NOMO-1 treated with dmso at 0.1 percent for 144 hours (cell line): ENCODE data around the gene RHBDD1.

Experiments used
- DNase-seq: peaks from one replicate; lab custom pipeline; 2025; ENCODE audit not compliant: unreplicated experiment; lab: John Stamatoyannopoulos, UW

Gene RHBDD1

GRCh38 chr2:227022608-227023007, 186.8 kb downstream of the RHBDD1 start:
- DNase-seq: no peak

- no peak for DNase-seq
These were observed 189.7 kb downstream of the RHBDD1 start for GRCh38 chr2:227025510-227025909.

DNA sequence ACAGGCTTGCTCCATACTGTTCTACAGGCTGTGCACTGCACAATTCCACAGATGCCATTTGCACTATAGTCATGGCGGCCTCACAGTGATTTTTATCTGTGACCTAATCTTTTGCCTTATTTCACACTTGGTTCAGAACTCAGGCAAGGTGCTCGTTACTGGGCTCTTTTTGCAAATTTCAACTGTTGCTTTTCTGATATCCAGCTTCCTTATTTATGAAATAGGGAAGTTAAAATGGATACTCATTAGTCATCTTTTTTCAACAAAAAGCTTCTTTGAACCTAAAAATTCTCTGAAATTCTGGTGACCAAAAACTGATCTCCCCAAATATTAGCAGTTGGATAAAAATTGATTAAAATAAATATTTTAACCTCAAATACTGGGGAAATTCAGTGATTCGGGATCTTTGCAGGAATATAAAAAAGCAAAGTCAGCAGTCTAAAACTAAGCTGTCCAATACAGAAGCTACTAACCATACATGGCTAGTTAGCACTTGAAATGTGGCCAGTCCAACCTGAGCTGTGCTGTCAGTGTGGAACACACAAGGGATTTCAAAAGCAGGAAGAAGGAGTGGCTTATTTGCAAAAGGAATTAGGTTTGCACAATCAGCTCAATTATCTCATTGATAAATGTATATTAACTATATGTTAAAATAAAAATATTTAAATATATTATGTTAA, 193.7 kb downstream of the RHBDD1 start:
- DNase-seq: peak; percentile 2

GRCh38 chr2:227030789-227031188, 194.9 kb downstream of the RHBDD1 start:
- no peak for DNase-seq

DNA sequence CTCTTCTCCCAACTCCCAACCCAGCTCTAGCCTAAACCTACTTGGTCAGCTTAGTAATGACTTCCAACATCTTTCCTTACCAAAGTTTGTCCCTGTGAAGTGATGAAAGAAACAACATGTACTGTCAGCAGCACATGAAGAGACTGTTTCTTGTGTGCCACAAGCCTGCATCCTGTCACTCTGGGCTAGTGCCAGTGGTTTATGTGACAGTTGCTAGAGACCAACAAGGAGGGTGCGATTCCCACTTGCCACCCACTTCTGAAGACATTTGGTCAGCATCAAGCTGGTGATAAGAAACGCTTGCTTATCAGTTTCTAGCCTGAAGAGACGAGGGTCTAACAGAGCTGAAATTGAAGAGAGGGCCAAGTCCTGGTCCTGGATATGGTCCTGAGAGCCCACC, 195.5 kb downstream of the RHBDD1 start:
- DNase-seq: no peak

- DNase-seq: no peak
These were observed 197.8 kb downstream of the RHBDD1 start for GRCh38 chr2:227033471-227034148.

- no peak for DNase-seq
These were observed 200.0 kb downstream of the RHBDD1 start for GRCh38 chr2:227035711-227036367.

- DNase-seq: no peak
These were observed 200.7 kb downstream of the RHBDD1 start for GRCh38 chr2:227036527-227036926.

GRCh38 chr2:227038550-227039189, 202.8 kb downstream of the RHBDD1 start:
- DNase-seq: no peak

DNA sequence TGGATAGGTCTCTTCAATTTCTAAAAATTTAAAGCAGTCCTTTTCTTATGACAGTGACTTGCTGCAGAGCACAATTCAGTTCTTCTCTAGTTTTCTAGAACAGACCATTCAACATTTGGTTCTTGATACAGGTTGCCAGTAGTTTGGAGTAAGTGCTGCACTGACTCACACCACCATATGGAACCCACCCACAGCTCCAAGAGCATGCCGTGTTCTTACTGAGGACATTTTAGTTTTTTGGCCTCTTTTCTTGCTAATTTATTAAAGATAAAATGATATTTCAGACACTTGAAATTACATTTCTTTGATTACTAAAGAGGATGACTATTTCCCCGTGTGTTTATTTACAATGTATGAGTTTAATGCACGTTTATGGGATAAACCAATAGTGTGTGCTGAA, 208.1 kb downstream of the RHBDD1 start:
- DNase-seq: no peak
